Measurements from ENCODE around the gene TSHZ3.

DNA sequence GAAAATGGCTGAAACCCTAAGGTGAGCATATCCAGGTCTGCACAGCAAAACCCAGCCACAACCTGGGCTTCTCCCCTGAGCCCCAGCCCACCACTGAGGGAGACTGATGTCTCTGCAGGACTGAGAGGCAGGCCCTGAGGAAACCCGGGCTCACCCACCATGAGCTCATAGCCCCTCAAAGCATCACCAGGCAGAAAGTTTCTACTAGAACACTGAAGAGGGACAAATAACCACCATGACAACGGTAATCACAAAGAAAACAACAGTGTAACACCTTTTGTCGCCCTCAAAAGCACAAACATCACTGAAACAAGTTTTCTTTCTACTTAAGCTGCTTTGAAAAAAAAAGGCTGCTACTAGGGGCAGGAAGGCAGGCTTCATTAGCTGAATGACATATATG, 29.8 kb downstream of the TSHZ3 start:
- no peak for TF ChIP-seq POLR2A (IDR thresholded peaks at IDR 0.05)
- TF ChIP-seq, protein P1, sequence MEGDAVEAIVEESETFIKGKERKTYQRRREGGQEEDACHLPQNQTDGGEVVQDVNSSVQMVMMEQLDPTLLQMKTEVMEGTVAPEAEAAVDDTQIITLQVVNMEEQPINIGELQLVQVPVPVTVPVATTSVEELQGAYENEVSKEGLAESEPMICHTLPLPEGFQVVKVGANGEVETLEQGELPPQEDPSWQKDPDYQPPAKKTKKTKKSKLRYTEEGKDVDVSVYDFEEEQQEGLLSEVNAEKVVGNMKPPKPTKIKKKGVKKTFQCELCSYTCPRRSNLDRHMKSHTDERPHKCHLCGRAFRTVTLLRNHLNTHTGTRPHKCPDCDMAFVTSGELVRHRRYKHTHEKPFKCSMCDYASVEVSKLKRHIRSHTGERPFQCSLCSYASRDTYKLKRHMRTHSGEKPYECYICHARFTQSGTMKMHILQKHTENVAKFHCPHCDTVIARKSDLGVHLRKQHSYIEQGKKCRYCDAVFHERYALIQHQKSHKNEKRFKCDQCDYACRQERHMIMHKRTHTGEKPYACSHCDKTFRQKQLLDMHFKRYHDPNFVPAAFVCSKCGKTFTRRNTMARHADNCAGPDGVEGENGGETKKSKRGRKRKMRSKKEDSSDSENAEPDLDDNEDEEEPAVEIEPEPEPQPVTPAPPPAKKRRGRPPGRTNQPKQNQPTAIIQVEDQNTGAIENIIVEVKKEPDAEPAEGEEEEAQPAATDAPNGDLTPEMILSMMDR (IDR thresholded peaks at IDR 0.05) = no peak

Measured in lower leg skin (tissue), 3 donors.